NCI-H1436 treated with DMSO at 0.1 percent for 48 hours (cell line): ENCODE data around the gene SLX4.
A peak's percentile ranks its signal among the peaks of the same experiment; 100 is the strongest.

Source experiments
- DNase-seq: peaks from one replicate; lab custom pipeline; 2025; lab: John Stamatoyannopoulos, UW

The SLX4 gene

GRCh38 chr16:3553138-3553923 is 58.1 kb downstream of the SLX4 start:
- peak; percentile 13 for DNase-seq

GRCh38 chr16:3550851-3551847 is 60.3 kb downstream of the SLX4 start:
- no peak for DNase-seq

DNA sequence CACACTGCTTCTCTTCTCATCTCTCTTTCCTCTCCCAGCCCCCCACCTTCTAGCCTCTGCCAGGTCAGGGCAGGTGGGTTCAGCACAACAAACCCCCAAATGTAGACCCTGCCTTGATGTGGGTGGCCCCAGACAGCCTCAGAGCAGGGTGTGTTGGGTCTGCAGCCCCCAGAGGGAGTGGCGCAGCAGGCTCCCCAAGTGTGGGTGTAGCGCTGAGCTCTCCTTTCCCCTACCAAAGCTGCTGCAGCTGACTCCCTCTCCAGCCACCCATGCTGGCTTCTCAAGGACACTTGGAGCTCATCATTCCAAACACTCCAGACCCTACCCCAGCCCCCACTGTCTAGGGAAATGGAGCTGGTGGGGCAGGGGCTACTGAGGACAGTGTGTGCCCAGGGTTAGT is 61.5 kb downstream of the SLX4 start:
- DNase-seq: no peak

GRCh38 chr16:3548859-3549258 is 62.5 kb downstream of the SLX4 start:
- DNase-seq: no peak

- no peak for DNase-seq
Observed at GRCh38 chr16:3548445-3548844, 63.0 kb downstream of the SLX4 start.

GRCh38 chr16:3546986-3547682 is 64.3 kb downstream of the SLX4 start:
- DNase-seq: no peak

DNA sequence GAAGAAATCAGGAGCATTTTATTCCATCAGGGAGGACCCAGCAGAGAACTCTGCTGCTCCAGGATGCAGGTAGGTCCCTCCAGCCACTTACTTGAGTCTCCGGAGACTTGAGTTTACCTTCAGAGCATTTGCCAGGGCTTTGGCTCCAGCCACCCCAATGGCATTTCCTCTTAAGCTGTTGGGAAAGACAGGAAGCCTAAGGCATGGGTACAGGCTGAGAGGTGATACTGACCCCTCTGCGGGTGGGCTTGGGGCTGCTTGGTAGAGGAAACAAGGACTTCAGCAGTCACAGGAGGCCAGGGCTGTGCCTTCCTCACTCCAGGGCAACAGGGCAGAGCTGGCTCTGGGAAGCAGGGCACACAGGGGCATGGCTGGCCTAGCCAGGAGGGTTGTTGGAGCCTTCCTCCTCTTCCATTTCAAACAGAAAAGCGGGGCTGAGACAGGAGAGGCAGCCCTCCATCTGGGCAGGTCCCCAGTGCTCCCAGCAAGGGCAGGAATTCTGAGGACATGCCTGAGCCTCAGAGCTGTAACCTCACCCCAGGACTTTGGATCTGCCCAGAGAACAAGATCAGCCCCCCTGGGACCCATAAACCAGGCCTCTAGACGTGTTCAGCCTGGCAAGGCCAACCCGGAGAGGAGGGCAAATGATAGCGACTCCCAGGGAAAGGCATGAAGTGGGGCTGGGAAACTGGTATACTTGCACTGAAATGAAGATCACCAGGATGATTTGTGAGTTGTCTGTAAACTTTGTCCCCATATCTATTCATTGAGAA is 68.6 kb downstream of the SLX4 start:
- no peak for DNase-seq

DNA sequence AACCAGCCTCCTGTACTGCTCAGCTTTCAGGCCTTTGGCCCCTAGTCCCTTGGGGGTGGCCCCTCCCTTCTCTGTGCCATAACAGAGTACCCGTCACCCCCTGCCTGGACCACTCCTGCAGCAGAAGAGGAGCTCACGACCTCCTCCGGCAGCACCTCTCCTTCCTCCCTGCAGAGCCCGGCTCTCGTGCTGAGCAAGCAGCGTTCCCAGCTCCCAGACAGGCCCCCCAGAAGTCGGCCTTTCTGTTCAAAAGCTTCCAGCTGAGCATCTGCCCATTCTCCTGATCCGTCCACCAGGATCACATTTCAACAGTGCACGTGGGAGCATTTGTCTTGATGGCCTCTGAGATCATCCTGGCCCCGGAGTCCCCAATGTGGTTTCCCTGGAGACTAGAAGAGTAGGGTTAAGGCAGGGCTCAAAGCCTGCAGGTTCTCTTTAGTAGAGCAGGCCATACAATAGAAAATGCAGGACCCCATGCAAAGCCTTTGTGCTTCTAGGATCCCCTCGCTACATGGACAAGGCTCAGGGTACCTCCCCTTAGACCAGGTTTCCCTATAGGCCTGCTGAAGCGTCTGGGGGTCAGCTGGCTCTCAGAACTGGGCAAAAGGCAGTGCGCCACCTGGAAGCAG is 69.8 kb downstream of the SLX4 start:
- DNase-seq: no peak

GRCh38 chr16:3538222-3538621 is 73.2 kb downstream of the SLX4 start:
- no peak for DNase-seq

DNA sequence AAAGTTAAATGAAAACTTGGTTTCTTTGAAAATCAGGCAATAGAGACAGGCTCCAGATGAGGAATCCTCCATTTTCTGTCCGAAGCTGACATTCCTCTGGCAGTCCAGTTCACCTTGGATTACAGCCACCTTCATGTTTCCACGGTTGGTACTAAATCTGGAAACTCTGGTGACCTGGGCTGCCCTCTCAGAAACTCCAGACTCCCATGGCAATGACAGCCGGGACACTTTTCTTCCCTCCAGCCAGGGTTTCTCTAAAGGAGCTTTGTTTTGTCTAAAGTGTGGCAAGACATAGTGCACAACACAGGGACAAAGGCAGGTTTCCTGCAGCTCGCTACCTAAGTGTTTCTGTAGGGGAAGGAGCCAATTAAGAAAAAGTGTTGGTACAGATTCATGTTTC is 74.6 kb downstream of the SLX4 start:
- DNase-seq: no peak

GRCh38 chr16:3536271-3536731 is 75.1 kb downstream of the SLX4 start:
- no peak for DNase-seq

GRCh38 chr16:3534126-3534525 is 77.3 kb downstream of the SLX4 start:
- DNase-seq: no peak

DNA sequence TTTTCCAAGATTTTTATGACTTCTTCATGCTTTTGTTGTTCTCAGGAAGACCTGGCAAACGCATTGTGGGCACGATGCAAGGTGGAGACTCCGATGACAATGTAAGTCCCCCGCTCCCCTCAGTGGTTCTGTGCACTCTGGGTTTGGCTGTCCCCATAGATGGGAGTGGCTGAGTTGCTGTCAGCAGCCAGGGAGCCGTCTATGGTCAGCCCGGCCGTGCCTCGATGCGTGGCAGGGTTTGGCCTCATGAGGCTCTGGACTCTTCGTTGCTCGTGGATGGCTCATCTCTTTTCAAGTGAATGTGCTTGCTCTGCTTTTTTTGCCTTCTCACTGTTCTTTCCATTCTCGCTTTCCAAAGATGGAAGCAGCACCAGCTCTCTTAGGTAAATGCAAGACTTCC is 78.7 kb downstream of the SLX4 start:
- no peak for DNase-seq
